ENCODE results near the gene SNN. TPM values are rescaled to one million over a fixed set of nuclear protein-coding genes. Genes with fewer than 3 reads are reported as not detected.

SNN gene
- total RNA-seq, 1 donor from 2014 or later, result 32.1 TPM

GRCh38 chr16:11630046-11630767 is 38.0 kb upstream of the SNN start:
- CTCF ChIA-PET, result interaction anchor here (0.5 to 1.2 kb wide), 3 partner anchors 85 to 98 kb away, joined by 3 read pairs; no protein-coding TSS in a partner anchor
- intact Hi-C loops (cut with micrococcal nuclease), result no loop called here
- H3K4me3 Mint-ChIP-seq, result no peak overlapping the region
- DNase-seq (no peak), ATAC-seq (ENCODE audit: low read depth) (no peak)
- H3K4me1 Mint-ChIP-seq, result peaks cover 44% of the 10 kb centered on the region
- no peaks in the 10 kb centered on the region for H3K36me3 Mint-ChIP-seq (ENCODE audit: low read depth)
- TF ChIP-seq, protein P1, sequence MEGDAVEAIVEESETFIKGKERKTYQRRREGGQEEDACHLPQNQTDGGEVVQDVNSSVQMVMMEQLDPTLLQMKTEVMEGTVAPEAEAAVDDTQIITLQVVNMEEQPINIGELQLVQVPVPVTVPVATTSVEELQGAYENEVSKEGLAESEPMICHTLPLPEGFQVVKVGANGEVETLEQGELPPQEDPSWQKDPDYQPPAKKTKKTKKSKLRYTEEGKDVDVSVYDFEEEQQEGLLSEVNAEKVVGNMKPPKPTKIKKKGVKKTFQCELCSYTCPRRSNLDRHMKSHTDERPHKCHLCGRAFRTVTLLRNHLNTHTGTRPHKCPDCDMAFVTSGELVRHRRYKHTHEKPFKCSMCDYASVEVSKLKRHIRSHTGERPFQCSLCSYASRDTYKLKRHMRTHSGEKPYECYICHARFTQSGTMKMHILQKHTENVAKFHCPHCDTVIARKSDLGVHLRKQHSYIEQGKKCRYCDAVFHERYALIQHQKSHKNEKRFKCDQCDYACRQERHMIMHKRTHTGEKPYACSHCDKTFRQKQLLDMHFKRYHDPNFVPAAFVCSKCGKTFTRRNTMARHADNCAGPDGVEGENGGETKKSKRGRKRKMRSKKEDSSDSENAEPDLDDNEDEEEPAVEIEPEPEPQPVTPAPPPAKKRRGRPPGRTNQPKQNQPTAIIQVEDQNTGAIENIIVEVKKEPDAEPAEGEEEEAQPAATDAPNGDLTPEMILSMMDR (IDR thresholded peaks at IDR 0.05), result no peak
- no peak overlapping the region for H3K27ac Mint-ChIP-seq
- no peaks in the 10 kb centered on the region for H3K27me3 Mint-ChIP-seq
- POLR2A ChIA-PET, result interaction anchor here (0.7 to 1.5 kb wide), 4 partner anchors 39 to 109 kb away, joined by 3 to 8 read pairs (median 4); partner anchors contain the start of gene LITAF
- no peaks in the 10 kb centered on the region for H3K9me3 Mint-ChIP-seq

DNA sequence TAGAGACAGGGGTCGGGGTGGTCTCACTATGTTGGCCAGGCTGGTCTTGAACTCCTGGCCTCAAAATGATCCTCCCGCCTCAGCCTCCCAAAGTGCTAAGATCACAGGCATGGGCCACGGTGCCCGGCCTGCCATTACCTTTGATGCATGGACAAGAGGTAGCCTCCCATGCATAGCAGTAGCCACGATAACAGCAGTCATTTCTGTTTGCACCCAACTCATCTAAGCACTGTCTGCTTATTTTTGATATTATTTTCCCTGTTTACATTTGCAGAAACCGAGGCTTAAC is 37.5 kb upstream of the SNN start:
- no peak overlapping the region for H3K27ac Mint-ChIP-seq
- POLR2A ChIA-PET, result interaction anchor here (0.7 to 1.5 kb wide), 2 partner anchors 39 to 109 kb away, joined by 3 to 4 read pairs; no protein-coding TSS in a partner anchor

GRCh38 chr16:11631214-11631613 is 37.0 kb upstream of the SNN start:
- Mint-ChIP-seq H3K27me3 (no peaks in the 10 kb centered on the region), H3K4me3 (no peak overlapping the region), H3K36me3 (ENCODE audit: low read depth) (no peaks in the 10 kb centered on the region), H3K27ac (no peak overlapping the region), H3K9me3 (no peaks in the 10 kb centered on the region), H3K4me1 (peaks cover 38% of the 10 kb centered on the region)
- ChIA-PET POLR2A (interaction anchor here (1.5 kb wide), 1 partner anchor 38 kb away, joined by 3 read pairs; no protein-coding TSS in a partner anchor), CTCF (no interaction called here)
- TF ChIP-seq, protein P1 (IDR thresholded peaks at IDR 0.05), result no peak
- DNase-seq, result no peak
- intact Hi-C loops (cut with micrococcal nuclease), result no loop called here
- no peak for ATAC-seq (ENCODE audit: low read depth)

More for the DNA sequence above, 37.5 kb upstream of the SNN start:
- DNase-seq (no peak), ATAC-seq (ENCODE audit: low read depth) (no peak)
- CTCF ChIA-PET, result interaction anchor here (0.6 kb wide), 1 partner anchor 85 kb away, joined by 3 read pairs; no protein-coding TSS in a partner anchor
- TF ChIP-seq, protein P1 (IDR thresholded peaks at IDR 0.05), result no peak
- Mint-ChIP-seq H3K36me3 (ENCODE audit: low read depth) (no peaks in the 10 kb centered on the region), H3K4me3 (no peak overlapping the region), H3K4me1 (peaks cover 40% of the 10 kb centered on the region), H3K27me3 (no peaks in the 10 kb centered on the region), H3K9me3 (no peaks in the 10 kb centered on the region)
- intact Hi-C loops (cut with micrococcal nuclease), result no loop called here

- Mint-ChIP-seq H3K4me1 (peaks cover 38% of the 10 kb centered on the region), H3K4me3 (no peak overlapping the region), H3K36me3 (ENCODE audit: low read depth) (no peaks in the 10 kb centered on the region), H3K27me3 (no peaks in the 10 kb centered on the region), H3K27ac (no peak overlapping the region), H3K9me3 (no peaks in the 10 kb centered on the region)
- TF ChIP-seq, protein P1 (IDR thresholded peaks at IDR 0.05), result no peak
- intact Hi-C loops (cut with micrococcal nuclease), result no loop called here
- no peak for DNase-seq
- ATAC-seq (ENCODE audit: low read depth), result no peak
- ChIA-PET CTCF (no interaction called here), POLR2A (no interaction called here)
These were observed 35.8 kb upstream of the SNN start for GRCh38 chr16:11632455-11632939.

- Mint-ChIP-seq H3K27ac (no peak overlapping the region), H3K9me3 (no peaks in the 10 kb centered on the region), H3K4me3 (no peak overlapping the region), H3K36me3 (ENCODE audit: low read depth) (no peaks in the 10 kb centered on the region), H3K27me3 (no peaks in the 10 kb centered on the region), H3K4me1 (peaks cover 36% of the 10 kb centered on the region)
- intact Hi-C loops (cut with micrococcal nuclease), result no loop called here
- DNase-seq (no peak), ATAC-seq (ENCODE audit: low read depth) (no peak)
- CTCF ChIA-PET, result no interaction called here
- POLR2A ChIA-PET, result no interaction called here
- TF ChIP-seq, protein P1 (IDR thresholded peaks at IDR 0.05), result no peak
These were observed 35.1 kb upstream of the SNN start for GRCh38 chr16:11633113-11633512.
